DOHH2 (cell line): Measurements from ENCODE around the gene CASP10.

Source experiments
- H3F3A ChIP-seq: fragments of 200-600 bp; sonication (generic), shearing (Covaris generic); 2 replicates; pipeline ENCODE4 v1.6.0; 2016; ENCODE audit warnings: antibody characterized with exemption, mild to moderate bottlenecking; ENCODE audit not compliant: control insufficient read depth, insufficient read depth
- H3K27ac ChIP-seq: fragments of 200-600 bp; sonication (generic); 2 replicates; pipeline ENCODE4 v1.5.1; 2014; ENCODE audit warnings: low read depth, mild to moderate bottlenecking, low read length, moderate library complexity
- H3K27me3 ChIP-seq: fragments of 200-600 bp; sonication (generic); 2 replicates; pipeline ENCODE4 v1.6.1; 2014; ENCODE audit warnings: mild to moderate bottlenecking, low read length, mixed read lengths; ENCODE audit not compliant: control insufficient read depth
- H3K36me3 ChIP-seq: fragments of 200-600 bp; sonication (generic); 2 replicates; pipeline ENCODE4 v1.6.1; 2014; ENCODE audit warnings: mild to moderate bottlenecking, low read length, moderate library complexity, mixed read lengths; ENCODE audit not compliant: control insufficient read depth
- H3K4me1 ChIP-seq: fragments of 200-600 bp; sonication (generic); 2 replicates; pipeline ENCODE4 v1.6.1; 2014; ENCODE audit warnings: mild to moderate bottlenecking, low read length, mixed read lengths; ENCODE audit not compliant: control insufficient read depth
- H3K4me2 ChIP-seq: fragments of 200-600 bp; sonication (generic); 2 replicates; pipeline ENCODE4 v1.6.0; 2014; ENCODE audit warnings: mild to moderate bottlenecking, low read length, moderate library complexity
- H3K4me3 ChIP-seq: fragments of 200-600 bp; sonication (generic); 2 replicates; pipeline ENCODE4 v1.5.1; 2014; ENCODE audit warnings: mild to moderate bottlenecking, low read length, mixed read lengths
- H3K79me2 ChIP-seq: fragments of 200-600 bp; sonication (generic); 2 replicates; pipeline ENCODE4 v1.6.1; 2014; ENCODE audit warnings: mild to moderate bottlenecking, low read length, mixed read lengths; ENCODE audit not compliant: control insufficient read depth
- H3K9me2 ChIP-seq: fragments of 200-600 bp; sonication (generic); replicated peaks from 2 replicates; pipeline ENCODE4 v1.6.1; 2014; ENCODE audit warnings: mild to moderate bottlenecking, low read length, mixed read lengths; ENCODE audit not compliant: control insufficient read depth
- H3K9me3 ChIP-seq: fragments of 200-600 bp; sonication (generic); 2 replicates; pipeline ENCODE4 v1.6.1; 2014; ENCODE audit warnings: antibody characterized with exemption, low read length, mixed read lengths; ENCODE audit not compliant: control insufficient read depth, insufficient read depth
- H4K20me1 ChIP-seq: fragments of 200-600 bp; sonication (generic); 2 replicates; pipeline ENCODE4 v1.6.0; 2014; ENCODE audit warnings: low read depth, mild to moderate bottlenecking, antibody characterized with exemption, low read length, moderate library complexity; ENCODE audit not compliant: control insufficient read depth, insufficient read depth
- CTCF ChIP-seq: fragments of 200-600 bp; sonication (generic); IDR thresholded peaks from one replicate; pipeline ENCODE4 v1.5.1; 2014; ENCODE audit warnings: antibody characterized with exemption, mild to moderate bottlenecking, low read depth, low read length; ENCODE audit not compliant: poor library complexity, severe bottlenecking
- EZH2phosphoT487 ChIP-seq: fragments of 200-600 bp; sonication (generic); IDR thresholded peaks from 2 replicates; pipeline ENCODE4 v1.6.1; 2017; ENCODE audit warnings: borderline replicate concordance, mild to moderate bottlenecking, antibody characterized with exemption, low read length, moderate library complexity, mixed read lengths

The CASP10 gene

GRCh38 chr2:201139836-201140604, 42.9 kb upstream of the CASP10 start:
- Histone ChIP-seq H3K27ac (no peak overlapping the region), H3K27me3 (no peaks in the 10 kb centered on the region), H3K36me3 (peaks cover 3% of the 10 kb centered on the region; the same call in 1 of the 2 replicates), H3K79me2 (no peaks in the 10 kb centered on the region), H3K4me3 (no peak overlapping the region), H3F3A (no peaks in the 10 kb centered on the region), H3K4me1 (no peaks in the 10 kb centered on the region), H3K4me2 (no peak overlapping the region), H3K9me2 (no peaks in the 10 kb centered on the region), H3K9me3 (no peaks in the 10 kb centered on the region), H4K20me1 (no peaks in the 10 kb centered on the region)
- no peak for TF ChIP-seq EZH2phosphoT487
- no peak for TF ChIP-seq CTCF

GRCh38 chr2:201144101-201145051, 38.6 kb upstream of the CASP10 start:
- Histone ChIP-seq H3K27me3 (no peaks in the 10 kb centered on the region), H3K27ac (no peak overlapping the region), H3K4me2 (no peak overlapping the region), H3K79me2 (no peaks in the 10 kb centered on the region), H3F3A (no peaks in the 10 kb centered on the region), H4K20me1 (no peaks in the 10 kb centered on the region), H3K9me3 (no peaks in the 10 kb centered on the region), H3K9me2 (no peaks in the 10 kb centered on the region), H3K36me3 (no peaks in the 10 kb centered on the region), H3K4me3 (no peak overlapping the region), H3K4me1 (no peaks in the 10 kb centered on the region)
- TF ChIP-seq EZH2phosphoT487 (no peak), CTCF (no peak)

GRCh38 chr2:201148434-201148990, 34.4 kb upstream of the CASP10 start:
- Histone ChIP-seq H3K9me2 (no peaks in the 10 kb centered on the region), H3K4me3 (no peak overlapping the region), H3K27me3 (no peaks in the 10 kb centered on the region), H3K4me1 (peaks cover 9% of the 10 kb centered on the region), H3K27ac (no peak overlapping the region), H3K79me2 (no peaks in the 10 kb centered on the region), H3K4me2 (no peak overlapping the region), H4K20me1 (no peaks in the 10 kb centered on the region), H3K36me3 (no peaks in the 10 kb centered on the region), H3K9me3 (no peaks in the 10 kb centered on the region), H3F3A (no peaks in the 10 kb centered on the region)
- TF ChIP-seq EZH2phosphoT487 (no peak), CTCF (no peak)
